Activated T-cell treated with anti-CD3 and anti-CD28 coated beads, Interleukin-2, amount 50 U/mL, for 24 hours (primary cell): Measurements from ENCODE around the gene NSUN7.
"Not testable (repeated sequence)": the region's sequence is repeated elsewhere in the genome, so short reads cannot be mapped to it uniquely, and the experiment has no call there.

Experiments used
- DNase-seq: peaks from one replicate; pipeline ENCODE4 v3.0.0-alpha.2; 2020
- H3K27ac Mint-ChIP-seq: 2 replicates; pipeline ENCODE4 v1.8.0; 2020; ENCODE audit warnings: mild to moderate bottlenecking, mixed read lengths
- H3K27me3 Mint-ChIP-seq: 2 replicates; pipeline ENCODE4 v1.8.0; 2020; ENCODE audit warnings: mixed read lengths
- H3K36me3 Mint-ChIP-seq: 2 replicates; pipeline ENCODE4 v1.8.0; 2020; ENCODE audit warnings: low read depth, mixed read lengths
- H3K4me1 Mint-ChIP-seq: 2 replicates; pipeline ENCODE4 v1.8.0; 2020; ENCODE audit warnings: low read depth, mixed read lengths
- H3K4me3 Mint-ChIP-seq: 2 replicates; pipeline ENCODE4 v1.8.0; 2020; ENCODE audit warnings: mild to moderate bottlenecking, moderate library complexity, mixed read lengths
- H3K9me3 Mint-ChIP-seq: 2 replicates; pipeline ENCODE4 v1.8.0; 2020; ENCODE audit warnings: mixed read lengths

NSUN7 gene

DNA sequence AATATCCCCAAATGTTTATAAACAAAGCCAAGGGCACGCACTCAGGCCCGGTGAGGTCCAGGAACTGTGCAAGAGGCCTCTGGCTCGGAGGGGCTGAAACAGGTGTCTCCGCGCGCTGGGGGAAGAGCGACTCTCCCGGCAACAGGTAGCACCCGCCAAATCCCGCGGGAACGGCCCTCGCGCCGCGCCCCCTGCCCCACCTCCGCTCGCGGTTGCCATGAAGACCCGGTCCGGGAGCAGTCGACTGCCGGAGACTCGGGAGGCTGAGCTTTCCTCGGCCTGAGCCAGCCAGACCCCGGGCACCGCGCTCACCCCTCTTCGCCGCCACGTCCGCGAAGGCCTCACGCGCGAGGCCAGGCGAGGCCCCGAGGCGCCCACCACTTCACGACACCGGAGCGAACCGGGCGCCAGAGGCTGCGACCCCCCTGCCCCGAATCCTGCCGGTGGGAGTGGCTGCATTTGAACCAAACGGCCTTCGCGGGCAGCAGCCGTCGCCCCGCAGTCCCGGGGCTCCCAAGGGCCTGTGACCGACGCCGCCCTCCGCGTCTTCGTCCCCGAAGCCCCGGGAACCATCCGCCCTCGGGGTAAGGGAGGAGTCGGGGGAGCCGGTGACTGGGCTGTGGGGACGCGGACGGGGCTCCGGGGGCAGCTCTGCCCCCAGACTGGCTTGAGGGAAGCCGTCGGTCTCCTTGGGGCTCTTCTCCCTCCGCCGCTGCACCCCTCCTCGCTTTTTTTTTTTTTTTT, at the start of gene NSUN7:
Gene NSUN7 (plus strand): TSS at position 239 of the 744 bp plus-strand sequence. CDS start 739 bp downstream, outside the sequence.
- Mint-ChIP-seq H3K36me3 (no peaks in the 10 kb centered on the region), H3K4me3 (peak within 1 kb of the TSS; percentile 50), H3K4me1 (peaks cover 7% of the 10 kb centered on the region), H3K27me3 (peaks cover 48% of the 10 kb centered on the region), H3K27ac (no peak within 1 kb of the TSS), H3K9me3 (peaks cover 2% of the 10 kb centered on the region)
- DNase-seq = peak; percentile 57

DNA sequence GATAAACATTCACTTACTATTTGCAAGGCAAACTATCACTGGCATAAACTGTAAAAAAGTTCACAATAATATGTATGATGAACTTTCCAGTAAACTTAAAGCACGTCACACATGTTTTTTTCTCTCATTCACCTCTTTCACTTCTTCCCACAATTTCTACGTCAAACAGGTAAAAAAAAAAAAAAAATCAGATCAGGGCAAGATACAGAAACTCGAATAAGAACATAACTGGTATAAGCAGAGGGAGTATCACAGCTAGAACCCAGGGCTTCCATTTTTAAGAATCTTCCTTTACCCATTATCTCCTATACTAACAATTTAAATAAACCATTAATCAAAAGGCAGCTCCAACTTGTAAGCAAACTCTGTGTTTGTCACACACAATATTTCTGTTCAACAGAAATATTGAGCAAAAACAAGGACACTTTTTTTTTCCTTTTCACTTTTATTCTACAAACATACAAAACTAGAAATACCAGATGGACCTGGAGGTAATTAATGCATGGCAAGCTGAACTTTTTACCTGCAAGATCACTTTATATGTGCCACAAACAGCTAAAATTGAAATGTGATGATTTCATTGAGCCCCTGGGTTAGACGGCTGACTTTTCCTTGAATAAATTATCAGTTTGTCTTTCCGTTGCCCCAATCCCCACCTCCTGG, 47.5 kb upstream of the NSUN7 start:
- H3K27ac Mint-ChIP-seq = peak overlapping the region; percentile 77
- no peak for DNase-seq
- H3K27me3 Mint-ChIP-seq = no peaks in the 10 kb centered on the region
- no peaks in the 10 kb centered on the region for H3K36me3 Mint-ChIP-seq
- peaks cover 4% of the 10 kb centered on the region for H3K9me3 Mint-ChIP-seq
- H3K4me1 Mint-ChIP-seq = peaks cover 39% of the 10 kb centered on the region
- peak overlapping the region; percentile 4 for H3K4me3 Mint-ChIP-seq

DNA sequence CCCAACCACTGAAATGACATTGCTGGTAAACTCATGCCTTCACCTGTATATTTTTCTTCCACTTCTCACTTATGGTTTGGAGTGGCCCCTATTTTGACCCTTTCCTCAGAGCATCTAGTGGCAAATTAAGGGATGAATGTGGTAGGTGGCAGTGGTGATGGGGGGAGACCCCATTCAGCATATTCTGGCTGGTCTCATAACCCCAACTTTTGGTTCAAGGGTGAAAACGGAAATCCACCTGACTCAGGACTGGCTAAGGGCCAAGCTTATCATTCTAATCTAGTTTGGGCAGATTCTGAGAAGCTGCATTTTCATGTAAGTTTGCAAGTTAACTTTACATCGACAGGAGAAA, 47.0 kb upstream of the NSUN7 start:
- Mint-ChIP-seq H3K9me3 (peaks cover 4% of the 10 kb centered on the region), H3K27ac (peak overlapping the region; percentile 77), H3K4me3 (no peak overlapping the region), H3K27me3 (peaks cover under 1% of the 10 kb centered on the region), H3K36me3 (no peaks in the 10 kb centered on the region), H3K4me1 (peaks cover 39% of the 10 kb centered on the region)
- DNase-seq = no peak

DNA sequence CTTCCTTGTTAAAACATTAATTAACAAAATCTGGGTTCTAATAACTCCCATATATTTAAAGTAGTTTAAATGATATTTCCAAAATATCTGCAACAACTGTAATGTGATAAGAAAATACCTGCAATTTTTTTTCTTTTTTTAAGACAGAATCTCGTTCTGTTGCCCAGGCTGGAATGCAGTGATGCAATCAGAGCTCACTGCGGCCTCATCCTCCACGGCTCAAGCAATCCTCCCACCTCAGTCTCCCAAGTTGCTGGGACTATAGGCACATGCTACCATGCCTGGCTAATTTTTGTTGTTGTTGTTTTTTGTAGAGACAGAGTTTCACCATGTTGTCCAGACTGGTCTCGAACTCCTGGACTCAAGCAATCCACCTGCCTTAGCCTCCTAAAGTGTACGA, 45.7 kb upstream of the NSUN7 start:
- H3K36me3 Mint-ChIP-seq = no peaks in the 10 kb centered on the region
- H3K9me3 Mint-ChIP-seq = peaks cover 4% of the 10 kb centered on the region
- no peak for DNase-seq
- peaks cover 11% of the 10 kb centered on the region for H3K27me3 Mint-ChIP-seq
- H3K27ac Mint-ChIP-seq = no peak overlapping the region
- peaks cover 32% of the 10 kb centered on the region for H3K4me1 Mint-ChIP-seq
- no peak overlapping the region for H3K4me3 Mint-ChIP-seq

DNA sequence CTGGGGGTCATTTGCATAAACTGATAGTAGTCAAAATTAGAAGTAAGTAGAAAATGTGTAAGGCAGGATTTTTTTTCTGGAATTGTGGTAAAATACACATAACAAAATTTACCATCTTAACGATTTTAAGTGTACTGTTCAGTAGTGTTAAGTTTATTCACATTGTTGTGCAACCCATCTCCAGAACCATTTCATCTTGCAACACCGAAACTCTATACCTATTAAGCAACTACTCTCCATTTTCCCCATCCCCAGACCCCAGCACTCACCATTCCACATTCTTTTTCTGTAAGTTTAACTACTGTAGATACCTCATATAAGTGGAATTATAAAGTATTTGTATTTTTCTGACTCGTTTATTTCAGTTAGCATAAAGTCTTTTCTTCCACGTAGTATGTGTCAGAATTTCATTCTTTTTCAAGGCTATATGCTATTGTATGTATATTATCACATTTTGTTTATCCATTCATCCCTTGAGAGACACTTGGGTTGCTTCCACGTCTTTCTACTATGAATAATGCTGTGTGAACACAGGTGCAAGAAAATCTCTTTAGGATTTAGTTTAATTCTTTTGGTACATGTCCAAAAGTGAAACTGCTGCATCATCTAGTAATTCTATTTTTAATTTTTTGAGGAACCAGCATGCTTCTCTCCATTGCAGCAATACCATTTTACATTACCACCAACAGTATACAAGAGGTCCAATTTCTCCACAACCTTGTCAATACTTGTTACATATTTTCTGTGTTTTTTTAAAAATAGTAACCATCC, 39.1 kb upstream of the NSUN7 start:
- DNase-seq = no peak
- Mint-ChIP-seq H3K27ac (no peak overlapping the region), H3K4me1 (peaks cover 2% of the 10 kb centered on the region), H3K9me3 (no peaks in the 10 kb centered on the region), H3K36me3 (no peaks in the 10 kb centered on the region), H3K4me3 (no peak overlapping the region), H3K27me3 (peaks cover 28% of the 10 kb centered on the region)

DNA sequence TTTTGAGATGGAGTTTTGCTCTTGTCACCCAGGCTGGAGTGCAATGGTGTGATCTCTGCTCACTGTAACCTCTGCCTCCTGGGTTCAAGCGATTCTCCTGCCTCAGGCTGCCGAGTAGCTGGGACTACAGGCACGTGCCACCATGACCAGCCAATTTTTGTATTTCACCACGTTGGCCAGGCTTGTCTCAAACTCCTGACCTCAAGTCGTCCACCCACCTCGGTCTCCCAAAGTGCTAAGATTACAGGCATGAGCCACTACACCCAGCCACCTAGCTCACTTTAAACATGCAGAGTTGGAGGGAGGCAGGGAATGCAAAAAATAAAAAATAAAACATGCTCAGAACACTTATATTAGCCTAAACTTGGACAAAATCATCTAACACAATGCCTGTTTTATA, 36.8 kb upstream of the NSUN7 start:
- H3K36me3 Mint-ChIP-seq, H3K4me3 Mint-ChIP-seq, H3K4me1 Mint-ChIP-seq, H3K27ac Mint-ChIP-seq, H3K9me3 Mint-ChIP-seq, DNase-seq: not testable (repeated sequence)
- peaks cover 26% of the 10 kb centered on the region for H3K27me3 Mint-ChIP-seq

DNA sequence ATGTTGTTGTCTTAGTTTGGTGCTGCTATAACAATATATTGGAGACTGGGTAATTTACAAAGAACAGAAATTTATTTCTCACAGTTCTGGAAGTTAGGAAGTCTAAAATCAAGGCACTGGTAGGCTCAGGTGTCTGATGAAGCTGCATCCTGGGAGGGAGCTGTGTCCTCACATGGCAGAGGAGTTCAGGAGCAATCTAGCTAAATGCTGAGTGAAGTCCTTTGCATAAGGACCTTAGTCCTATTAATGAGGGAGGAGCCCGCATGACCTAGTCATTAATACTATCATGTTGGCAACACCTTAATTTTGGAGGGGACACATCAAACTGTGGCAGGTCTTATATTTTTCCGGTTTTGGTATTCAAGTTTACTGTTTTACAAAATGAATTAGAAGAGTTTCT, 36.0 kb upstream of the NSUN7 start:
- no peak overlapping the region for H3K4me3 Mint-ChIP-seq
- no peaks in the 10 kb centered on the region for H3K9me3 Mint-ChIP-seq
- DNase-seq = no peak
- peaks cover 19% of the 10 kb centered on the region for H3K27me3 Mint-ChIP-seq
- H3K27ac Mint-ChIP-seq = no peak overlapping the region
- H3K36me3 Mint-ChIP-seq = no peaks in the 10 kb centered on the region
- peaks cover 9% of the 10 kb centered on the region for H3K4me1 Mint-ChIP-seq

GRCh38 chr4:40718586-40718985, 31.2 kb upstream of the NSUN7 start:
- DNase-seq = no peak
- no peaks in the 10 kb centered on the region for H3K36me3 Mint-ChIP-seq
- H3K4me3 Mint-ChIP-seq = no peak overlapping the region
- no peaks in the 10 kb centered on the region for H3K9me3 Mint-ChIP-seq
- peaks cover 26% of the 10 kb centered on the region for H3K4me1 Mint-ChIP-seq
- H3K27me3 Mint-ChIP-seq = peaks cover 3% of the 10 kb centered on the region
- H3K27ac Mint-ChIP-seq = no peak overlapping the region

GRCh38 chr4:40719008-40719623, 30.6 kb upstream of the NSUN7 start:
- H3K27me3 Mint-ChIP-seq = peaks cover 2% of the 10 kb centered on the region
- H3K9me3 Mint-ChIP-seq = no peaks in the 10 kb centered on the region
- no peaks in the 10 kb centered on the region for H3K36me3 Mint-ChIP-seq
- no peak overlapping the region for H3K4me3 Mint-ChIP-seq
- no peak for DNase-seq
- H3K4me1 Mint-ChIP-seq = peaks cover 26% of the 10 kb centered on the region
- no peak overlapping the region for H3K27ac Mint-ChIP-seq

DNA sequence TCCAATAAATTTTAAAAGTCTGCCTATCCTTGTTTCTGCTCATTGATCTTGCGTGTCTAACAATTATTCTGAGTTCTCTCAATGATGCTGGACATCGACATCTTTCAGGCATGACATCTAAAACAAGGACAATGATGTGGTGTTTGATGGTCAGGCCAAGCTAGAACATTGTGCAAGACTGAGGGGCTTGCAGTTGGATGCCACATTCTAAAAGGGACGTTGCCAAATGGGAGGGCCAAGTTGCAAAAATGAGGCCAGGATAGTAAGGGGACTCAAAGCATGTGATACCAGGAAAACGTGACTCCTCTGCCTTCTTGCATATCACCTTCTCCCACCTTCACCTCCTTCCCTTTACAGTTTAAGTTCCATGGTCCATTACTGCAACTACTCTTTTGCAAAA, 29.4 kb upstream of the NSUN7 start:
- Mint-ChIP-seq H3K9me3 (no peaks in the 10 kb centered on the region), H3K27ac (no peak overlapping the region), H3K4me3 (no peak overlapping the region), H3K36me3 (no peaks in the 10 kb centered on the region), H3K27me3 (no peaks in the 10 kb centered on the region), H3K4me1 (peaks cover 29% of the 10 kb centered on the region)
- no peak for DNase-seq

- Mint-ChIP-seq H3K4me1 (peaks cover 29% of the 10 kb centered on the region), H3K36me3 (no peaks in the 10 kb centered on the region), H3K9me3 (no peaks in the 10 kb centered on the region), H3K4me3 (no peak overlapping the region), H3K27me3 (no peaks in the 10 kb centered on the region), H3K27ac (no peak overlapping the region)
- DNase-seq = no peak
Observed at GRCh38 chr4:40720916-40721315, 28.8 kb upstream of the NSUN7 start.

GRCh38 chr4:40721730-40722171, 28.0 kb upstream of the NSUN7 start:
- Mint-ChIP-seq H3K9me3 (no peaks in the 10 kb centered on the region), H3K36me3 (no peaks in the 10 kb centered on the region), H3K27me3 (peaks cover 3% of the 10 kb centered on the region), H3K4me3 (no peak overlapping the region), H3K4me1 (peaks cover 29% of the 10 kb centered on the region), H3K27ac (no peak overlapping the region)
- DNase-seq = no peak

GRCh38 chr4:40722576-40723161, 27.1 kb upstream of the NSUN7 start:
- Mint-ChIP-seq H3K9me3 (no peaks in the 10 kb centered on the region), H3K27me3 (peaks cover 7% of the 10 kb centered on the region), H3K4me3 (no peak overlapping the region), H3K36me3 (no peaks in the 10 kb centered on the region), H3K4me1 (peaks cover 29% of the 10 kb centered on the region), H3K27ac (no peak overlapping the region)
- DNase-seq = no peak

DNA sequence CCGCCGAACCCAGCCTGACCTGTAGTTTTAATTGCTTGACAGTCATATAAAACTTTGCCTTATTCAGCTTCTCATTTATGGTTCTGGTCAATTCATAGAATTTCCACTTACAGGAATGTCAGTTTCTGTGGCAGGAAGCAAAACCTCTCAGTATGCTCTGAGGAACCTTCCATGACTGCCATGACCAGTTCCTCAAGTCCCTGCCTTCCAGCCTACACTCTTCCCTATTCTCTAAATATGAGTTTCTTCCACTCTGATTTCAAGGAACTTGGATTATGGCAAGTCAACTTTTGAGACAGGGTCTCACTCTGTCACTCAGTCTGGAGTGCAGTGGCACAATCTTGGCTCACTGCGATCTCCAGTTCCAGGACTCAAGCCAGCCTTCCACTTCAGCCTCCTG, 26.0 kb upstream of the NSUN7 start:
- Mint-ChIP-seq H3K9me3 (no peaks in the 10 kb centered on the region), H3K4me3 (no peak overlapping the region)

More for the DNA sequence above, 26.0 kb upstream of the NSUN7 start:
- Mint-ChIP-seq H3K27me3 (peaks cover 7% of the 10 kb centered on the region), H3K4me1 (peaks cover 23% of the 10 kb centered on the region), H3K36me3 (no peaks in the 10 kb centered on the region), H3K27ac (peak overlapping the region; percentile 70)
- no peak for DNase-seq
